HG02885 (cell line): ENCODE results near the gene PSMD8.
"Not testable (repeated sequence)": the region's sequence is repeated elsewhere in the genome, so short reads cannot be mapped to it uniquely, and the experiment has no call there.

ENCODE experiments used
- ATAC-seq: cut with Tn5 transposase; IDR thresholded peaks from one replicate; pipeline ENCODE4 v1.9.1; 2021; ENCODE audit warnings: mild to moderate bottlenecking; ENCODE audit not compliant: unreplicated experiment, poor library complexity

The PSMD8 gene

DNA sequence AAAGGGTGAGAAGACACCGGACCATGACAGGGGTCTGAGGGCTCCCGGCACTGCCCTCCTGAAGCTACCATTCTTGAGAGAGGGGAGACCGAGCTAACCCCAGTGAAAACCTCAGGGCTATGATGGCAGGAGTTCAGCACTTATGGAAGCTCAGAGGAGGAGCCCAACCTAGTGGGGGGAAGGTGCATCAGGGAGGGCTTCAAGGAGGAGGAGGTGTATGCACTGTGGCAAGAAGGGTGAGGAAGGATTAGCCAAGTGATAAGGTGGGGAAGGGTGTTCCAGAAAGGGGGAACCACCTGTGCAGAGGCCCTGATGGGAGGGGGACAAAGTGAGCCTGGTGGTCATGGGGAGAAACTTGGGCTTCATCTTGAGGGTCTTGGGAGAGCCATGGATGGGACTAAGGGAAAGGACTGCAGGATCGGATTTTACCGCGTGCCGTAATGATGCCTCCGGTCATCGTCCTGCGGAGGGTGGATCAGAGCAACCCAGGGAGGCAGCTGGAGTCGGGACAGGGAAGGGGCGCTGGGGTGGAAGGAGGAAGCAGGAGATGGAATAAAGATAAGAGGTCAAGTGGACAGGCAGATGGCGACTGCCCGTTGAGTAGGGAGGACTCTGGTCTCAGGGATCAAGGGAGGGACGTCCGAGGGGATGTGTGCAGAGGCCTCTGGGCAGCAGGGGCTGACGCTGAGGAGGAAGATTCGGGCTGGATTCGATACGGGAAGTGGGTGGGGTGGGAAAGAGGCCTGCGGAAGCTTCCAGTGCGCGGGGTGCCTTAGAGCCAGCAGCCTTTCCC, 13.3 kb upstream of the PSMD8 start:
- no peak for ATAC-seq

DNA sequence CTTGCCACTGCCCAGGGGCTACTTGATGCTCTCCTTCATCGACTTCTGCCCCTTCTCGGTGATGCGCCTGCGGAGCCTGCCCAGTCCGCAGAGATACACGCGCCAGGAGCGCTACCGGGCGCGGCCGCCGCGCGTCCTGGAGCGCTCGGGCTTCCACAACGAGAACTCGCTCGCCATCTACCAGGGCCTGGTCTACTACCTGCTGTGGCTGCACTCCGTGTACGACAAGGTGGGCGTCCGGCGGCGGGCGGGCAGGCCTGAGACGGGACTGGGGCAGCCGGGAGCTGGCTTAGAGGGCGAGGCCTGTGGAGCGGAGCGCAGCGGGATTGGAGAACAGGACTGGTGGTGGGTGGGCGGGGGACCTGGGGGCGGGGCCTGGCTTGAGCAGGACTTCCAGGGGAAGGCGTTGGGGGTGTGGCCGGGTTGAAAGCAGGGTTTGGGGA, 12.7 kb upstream of the PSMD8 start:
- ATAC-seq, result peak; percentile 54

DNA sequence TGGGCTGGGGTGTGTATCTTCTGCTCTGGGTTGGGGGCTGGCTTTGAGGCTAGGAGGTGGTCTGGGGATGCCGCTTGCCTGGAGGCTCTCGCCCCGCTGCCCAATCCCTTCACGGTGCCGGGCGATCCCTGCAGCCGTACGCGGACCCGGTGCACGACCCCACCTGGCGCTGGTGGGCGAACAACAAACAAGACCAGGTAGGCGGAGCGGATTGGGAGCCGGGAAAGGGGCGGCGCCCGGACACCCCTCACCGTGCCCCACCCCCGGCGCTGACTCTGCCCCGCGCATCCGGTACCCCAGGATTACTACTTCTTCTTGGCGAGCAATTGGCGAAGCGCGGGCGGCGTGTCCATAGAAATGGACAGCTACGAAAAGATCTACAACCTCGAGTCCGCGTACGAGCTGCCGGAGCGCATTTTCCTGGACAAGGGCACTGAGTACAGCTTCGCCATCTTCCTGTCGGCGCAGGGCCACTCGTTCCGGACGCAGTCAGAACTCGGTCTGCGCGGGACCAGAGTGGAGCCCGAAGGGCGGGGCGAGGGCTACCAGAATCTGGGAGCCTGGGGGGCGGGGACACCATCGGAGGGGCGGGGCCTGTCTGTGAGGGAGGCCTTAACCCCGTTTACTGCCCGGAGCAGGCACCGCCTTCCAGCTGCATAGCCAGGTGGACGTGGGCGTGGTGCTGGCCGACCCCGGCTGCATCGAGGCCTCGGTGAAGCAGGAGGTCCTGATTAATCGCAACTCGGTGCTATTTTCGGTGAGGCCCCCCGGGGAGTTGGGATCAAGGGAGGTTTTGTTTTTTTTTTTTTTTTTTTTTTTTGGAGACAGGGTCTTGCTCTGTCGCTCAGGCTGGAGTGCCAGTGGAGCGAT, 12.1 kb upstream of the PSMD8 start:
- ATAC-seq, result peak; percentile 50

DNA sequence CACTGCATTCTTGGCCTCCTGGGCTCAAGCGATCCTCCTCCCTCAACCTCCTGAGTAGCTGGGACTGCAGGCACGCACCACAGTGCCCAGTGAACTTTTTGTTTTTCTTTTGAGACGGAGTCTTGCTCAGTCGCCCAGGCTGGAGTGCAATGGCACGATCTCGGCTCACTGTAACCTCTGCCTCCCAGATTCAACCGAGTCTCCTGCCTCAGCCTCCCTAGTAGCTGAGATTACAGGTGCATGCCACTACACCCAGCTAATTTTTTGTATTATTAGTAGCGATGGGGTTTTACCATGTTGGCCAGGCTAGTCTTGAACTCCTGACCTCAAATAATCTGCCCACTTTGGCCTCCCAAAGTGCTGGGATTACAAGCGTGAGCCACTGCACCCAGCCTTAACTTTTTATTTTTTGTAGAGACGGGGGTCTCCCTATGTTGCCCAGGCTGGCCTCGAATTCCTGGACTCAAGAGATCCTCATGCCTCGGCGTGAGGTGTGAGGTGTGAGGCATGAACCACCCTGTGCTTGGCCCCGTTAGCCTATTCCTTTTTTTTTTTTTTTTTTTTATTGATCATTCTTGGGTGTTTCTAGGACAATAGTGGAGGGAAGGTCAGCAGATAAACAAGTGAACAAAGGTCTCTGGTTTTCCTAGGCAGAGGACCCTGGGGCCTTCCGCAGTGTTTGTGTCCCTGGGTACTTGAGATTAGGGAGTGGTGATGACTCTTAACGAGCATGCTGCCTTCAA, 11.3 kb upstream of the PSMD8 start:
- ATAC-seq, result not testable (repeated sequence)

DNA sequence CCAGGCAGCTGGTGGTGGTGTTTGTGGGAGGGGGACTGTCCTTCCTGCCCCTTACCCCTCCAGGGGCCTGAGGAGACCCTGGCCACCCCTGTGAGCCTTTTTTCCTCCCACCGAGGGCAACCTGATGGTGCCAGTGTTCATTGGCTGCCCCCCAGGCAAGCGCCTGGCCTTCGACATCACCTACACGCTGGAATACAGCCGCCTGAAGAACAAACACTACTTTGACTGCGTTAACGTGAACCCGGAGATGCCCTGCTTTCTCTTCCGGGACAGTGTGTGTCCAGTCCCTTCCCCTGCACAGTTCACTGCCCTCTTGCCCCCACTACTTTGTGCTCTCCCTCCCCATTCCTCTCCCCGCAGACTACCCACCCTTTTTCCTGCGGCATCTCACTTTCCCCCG, 7.3 kb upstream of the PSMD8 start:
- no peak for ATAC-seq

DNA sequence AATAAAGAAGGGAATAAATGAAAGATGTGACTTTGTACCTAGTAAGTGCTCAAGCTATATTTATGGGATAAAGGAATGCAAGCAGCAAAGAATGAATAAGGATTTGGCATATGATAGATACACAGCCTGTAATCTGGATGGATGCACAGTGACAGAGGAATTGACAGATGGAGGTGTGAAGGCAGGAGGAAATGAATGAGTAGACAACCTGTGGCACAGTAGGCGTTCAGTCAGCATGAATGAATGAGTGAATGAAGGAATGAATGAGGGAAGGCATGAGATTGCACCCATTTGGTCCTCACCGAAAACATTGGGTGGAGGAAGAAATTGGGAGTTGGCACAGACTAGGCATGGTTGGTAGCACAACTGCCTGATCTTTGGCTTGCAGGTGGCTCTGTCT, 4.8 kb upstream of the PSMD8 start:
- ATAC-seq, result no peak

DNA sequence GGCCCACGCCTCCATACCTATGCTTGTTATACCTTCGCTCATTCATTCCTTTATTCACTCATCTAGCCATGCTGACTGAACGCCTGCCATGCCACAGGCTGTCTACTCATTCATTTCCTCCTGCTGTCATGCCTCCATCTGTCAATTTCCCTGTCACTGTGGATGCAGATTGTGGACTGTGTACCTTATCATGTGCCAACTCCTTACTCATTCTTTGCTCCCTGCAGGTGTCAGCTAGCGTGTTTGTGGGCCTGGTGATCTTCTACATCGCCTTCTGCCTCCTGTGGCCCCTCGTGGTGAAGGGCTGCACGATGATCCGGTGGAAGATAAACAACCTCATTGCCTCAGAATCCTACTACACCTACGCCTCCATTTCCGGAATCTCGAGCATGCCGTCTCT, 4.1 kb upstream of the PSMD8 start:
- no peak for ATAC-seq

DNA sequence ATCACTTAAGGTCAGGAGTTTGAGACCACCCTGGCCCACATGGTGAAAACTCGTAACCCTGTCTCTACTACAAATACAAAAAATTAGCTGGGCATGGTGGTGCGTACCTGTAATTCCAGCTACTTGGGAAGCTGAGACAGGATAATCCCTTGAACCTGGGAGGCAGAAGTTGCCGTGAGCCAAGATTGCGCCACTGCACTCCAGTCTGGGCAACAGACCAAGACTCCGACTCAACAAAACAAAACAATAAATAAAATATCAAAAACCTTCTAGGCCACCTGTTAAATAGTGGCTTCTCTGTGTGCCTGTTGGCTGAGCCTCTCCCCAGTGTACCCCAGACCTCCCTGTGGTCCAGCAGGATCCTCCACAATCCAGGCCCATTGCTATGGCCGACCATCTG, 3.3 kb upstream of the PSMD8 start:
- no peak for ATAC-seq

DNA sequence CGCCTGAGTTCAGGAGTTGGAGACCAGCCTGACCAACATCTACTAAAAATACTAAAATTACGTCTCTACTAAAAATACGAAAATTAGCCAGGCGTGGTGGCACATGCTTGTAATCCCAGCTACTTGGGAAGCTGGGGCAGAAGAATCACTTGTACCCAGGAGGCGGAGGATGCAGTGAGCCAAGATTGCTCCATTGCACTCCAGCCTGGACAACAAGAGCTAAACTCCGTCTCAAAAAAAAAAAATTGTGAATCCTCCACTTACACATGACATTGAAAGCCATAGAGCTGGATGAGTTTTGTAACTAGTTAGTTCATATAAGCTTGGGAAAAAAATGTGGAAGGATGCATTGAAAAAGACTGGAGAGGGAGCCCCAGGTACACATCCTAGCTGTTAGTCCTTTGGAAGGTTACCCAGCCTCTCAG, 452 bp upstream of the PSMD8 start:
- no peak for ATAC-seq

DNA sequence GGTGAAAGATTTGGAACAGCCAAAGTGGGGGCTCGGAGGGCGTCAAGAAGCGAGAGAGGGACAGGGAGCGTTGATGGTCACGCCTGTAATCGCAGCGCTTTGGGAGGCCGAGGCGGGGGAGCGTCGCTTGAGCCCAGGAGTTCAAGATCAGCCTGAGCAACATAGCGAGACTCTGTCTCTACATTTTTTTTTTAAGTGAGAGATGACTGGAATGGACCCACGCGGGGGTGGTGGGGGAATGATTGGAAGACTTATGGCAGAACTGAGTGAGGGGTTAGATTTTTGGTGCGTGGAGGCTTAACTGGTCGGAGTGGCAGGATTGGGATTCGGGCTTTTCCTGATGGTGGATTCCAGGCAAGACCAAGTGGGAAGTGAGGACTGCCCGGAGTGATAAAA, 725 bp downstream of the PSMD8 start:
- ATAC-seq, result no peak

DNA sequence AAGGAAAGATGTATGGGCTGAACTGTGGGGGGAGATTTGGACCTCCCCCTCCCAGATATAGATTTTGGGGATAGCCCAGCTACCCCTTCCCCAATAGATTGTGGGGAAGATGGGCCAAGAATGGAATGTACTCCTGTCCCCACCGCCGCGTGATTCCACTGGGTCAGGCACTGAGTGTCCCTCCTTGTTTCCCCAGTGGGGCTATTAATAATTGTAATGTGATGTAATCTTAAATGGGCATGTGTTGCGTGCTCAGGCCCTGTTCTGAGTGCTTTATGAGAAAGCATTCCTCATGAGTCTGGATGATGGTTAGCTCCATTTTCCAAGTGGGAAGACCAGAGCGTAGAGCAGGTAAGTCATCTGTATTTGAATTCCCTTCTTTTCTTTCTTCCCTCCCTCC, 1.4 kb downstream of the PSMD8 start:
- no peak for ATAC-seq

DNA sequence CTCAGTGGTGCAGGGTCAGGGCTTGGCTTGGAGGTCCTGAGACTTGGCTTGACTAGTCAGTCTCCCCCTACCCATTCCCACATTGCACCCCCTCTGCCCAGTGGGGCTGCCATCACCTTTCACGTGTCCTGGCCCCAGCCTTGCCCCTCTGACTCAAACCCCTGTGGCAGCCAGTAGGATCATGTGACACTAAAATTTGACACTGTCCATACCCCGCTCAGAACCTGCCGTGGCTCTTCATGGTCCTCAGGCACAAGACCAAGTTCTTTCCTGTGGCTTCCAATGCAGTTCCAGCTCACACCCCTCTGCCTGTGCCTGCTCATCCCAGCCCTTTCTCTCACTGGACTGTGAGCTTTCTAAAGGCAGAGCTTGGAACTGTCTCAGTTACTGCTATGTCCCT, 2.2 kb downstream of the PSMD8 start:
- ATAC-seq, result no peak

DNA sequence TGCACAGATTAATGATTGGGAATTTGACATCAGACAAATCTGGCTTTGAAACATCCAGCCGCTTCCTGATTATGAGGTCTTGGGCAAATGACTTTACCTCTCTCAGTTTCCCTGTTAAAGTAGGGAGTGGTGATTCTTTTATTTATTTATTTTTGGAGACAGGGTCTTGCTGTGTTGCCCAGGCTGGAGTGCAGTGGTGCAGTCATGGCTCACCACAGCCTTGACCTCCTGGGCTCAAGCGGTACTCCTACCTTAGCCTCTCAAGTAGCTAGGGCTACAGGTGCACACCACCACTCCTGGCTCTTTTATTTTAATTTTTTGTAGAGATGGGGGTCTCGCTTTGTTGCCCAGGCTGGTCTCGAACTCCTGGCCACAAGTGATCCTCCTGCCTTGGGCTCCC, 2.7 kb downstream of the PSMD8 start:
- no peak for ATAC-seq

DNA sequence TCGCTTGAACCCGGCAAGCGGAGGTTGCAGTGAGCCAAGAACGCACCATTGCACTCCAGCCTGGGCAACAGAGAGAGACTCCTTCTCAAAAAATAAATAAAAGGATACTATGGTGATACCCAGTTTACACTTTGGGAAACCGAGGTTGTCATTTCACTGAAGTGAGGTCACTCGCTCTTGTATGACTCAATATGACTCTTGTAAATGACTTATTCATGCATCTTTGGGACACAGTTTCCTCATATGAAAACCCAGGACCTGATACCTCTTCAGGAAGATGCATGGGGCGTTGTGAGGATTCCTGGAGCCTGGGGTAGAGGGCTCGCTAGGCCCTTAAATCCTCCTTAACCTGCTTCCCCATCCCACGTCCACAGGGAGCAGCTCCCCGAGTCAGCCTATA, 4.5 kb downstream of the PSMD8 start:
- no peak for ATAC-seq

DNA sequence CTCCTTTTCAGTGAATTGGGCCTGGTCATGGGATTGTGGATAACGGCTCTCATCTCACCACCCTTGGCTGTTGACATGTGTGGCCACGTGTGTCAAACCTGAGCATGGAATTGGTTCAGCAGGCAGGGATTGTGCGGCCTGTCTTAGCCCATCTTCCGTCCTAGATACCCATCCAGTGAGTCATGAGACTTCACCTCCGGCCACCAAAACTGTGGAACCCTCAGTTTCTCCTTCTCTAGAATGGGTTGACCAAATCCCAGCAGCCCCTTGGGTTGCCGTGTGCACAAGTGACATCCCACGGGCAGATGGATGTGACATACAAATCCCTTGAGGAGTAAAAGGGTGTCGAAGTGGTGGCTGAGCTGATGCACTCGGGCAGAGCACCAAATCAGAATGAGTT, 6.8 kb downstream of the PSMD8 start:
- no peak for ATAC-seq

DNA sequence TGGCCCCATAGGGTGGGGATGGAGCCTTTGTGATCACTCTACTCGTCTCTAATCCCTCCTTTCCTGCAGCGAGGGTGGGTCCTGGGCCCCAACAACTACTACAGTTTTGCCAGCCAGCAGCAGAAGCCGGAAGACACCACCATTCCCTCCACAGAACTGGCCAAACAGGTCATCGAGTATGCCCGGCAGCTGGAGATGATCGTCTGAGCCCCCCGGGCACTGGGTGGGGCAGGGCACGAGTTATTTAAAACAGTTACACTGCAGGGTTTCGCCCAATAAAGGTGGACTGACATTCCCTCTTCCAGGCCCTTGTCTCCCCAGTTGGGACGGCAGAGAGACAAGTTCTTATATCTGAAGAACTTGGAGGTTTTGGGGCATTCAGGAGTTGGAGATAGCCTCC, 8.8 kb downstream of the PSMD8 start:
- no peak for ATAC-seq

DNA sequence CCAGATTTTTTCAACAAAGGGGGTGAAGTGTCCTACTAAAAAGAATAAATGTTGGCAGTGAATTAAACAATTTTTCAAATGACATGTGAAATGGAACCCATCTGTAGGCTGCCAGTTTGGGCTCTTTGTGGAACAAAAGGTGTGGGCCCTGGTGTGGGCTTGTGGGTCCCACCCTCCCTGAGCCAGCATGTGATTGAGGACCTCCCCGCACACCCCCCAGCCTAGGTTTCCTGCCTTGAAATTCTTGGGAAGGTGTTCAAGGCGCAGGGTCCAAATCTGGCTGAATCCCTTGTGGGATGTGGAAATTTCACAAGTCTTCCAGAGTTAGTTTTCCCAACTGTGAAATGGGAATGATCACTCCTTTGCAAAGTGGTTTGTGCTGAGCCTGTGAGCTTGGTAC, 9.4 kb downstream of the PSMD8 start:
- no peak for ATAC-seq

DNA sequence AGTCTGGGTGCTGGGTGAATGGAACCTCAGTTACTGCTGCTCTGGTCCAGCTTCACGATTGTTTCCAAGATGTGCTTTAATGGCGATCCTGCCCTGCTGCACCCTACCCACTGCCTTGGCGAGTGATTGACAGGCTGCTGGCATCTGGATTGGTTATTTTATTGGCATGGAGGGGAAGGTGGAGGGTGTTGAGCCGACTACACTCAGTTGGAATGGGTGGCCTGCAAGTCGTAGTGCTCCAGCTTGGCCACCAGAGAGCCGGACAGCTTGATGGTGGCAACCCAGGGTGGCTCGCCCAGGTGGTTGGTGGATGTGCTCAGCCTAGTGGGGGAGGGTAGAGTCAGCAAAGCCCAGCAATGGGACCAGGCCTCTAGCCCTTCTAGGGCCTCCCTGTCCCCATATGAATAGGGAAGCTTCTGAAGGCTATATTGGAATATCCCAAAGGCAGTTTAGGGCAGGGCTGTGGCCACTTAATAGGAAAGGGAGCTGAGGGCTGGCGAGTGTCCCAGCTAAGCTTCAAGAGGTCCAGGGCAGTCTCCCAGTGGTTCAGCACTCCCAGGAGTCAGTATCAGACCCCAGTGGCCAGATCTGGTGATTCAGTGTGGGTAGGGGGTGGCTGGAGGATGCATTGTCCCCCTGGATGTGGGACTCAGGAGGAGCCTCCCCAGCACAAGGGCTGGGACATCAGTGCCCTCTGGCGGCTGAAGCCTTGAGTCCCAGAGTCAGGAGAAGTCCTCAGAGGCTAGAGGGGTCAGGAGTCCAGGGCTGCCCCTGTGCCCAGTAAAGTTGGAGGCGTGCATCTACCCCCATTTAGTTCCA, 10.0 kb downstream of the PSMD8 start:
- no peak for ATAC-seq

DNA sequence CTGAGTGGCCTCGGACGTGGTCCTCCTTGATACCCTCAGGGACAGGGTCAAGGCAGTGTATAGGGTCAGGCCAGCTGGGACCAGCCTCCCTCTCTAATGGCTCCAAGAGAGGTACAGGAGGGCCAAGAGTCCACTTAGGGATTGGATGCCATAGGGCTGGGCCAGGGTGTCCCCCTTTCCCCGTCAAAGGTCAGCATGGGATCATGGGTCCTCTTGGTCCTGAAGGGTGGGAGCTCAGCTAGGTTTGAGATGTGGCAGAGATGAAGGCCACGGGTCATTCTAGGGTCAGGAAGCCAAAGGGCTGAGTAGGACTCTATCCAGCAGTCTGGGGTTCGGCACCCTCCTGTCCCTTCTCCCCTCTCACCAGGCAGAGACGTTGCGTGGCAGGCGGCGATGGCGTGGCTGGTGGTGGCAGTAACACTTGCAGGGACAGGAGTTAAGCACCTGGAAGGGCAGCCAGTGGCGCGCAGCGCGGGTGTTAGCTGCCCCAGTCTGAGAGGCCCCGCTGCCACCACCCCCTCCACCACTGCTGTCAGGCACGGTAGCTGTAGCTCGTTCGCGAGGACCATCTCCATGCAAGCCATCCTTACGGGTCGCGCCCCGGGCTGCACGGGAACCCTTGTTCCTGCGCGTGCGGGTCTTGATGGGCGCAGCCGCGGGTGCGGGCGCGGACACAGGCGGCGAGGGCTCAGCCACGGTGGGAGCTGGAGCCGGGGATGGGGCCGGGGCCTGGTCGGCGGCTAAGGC, 10.9 kb downstream of the PSMD8 start:
- ATAC-seq, result no peak
